Astrocyte (in vitro differentiated cells and primary cell): ENCODE measurements around the gene FSTL5.

Experiments used
- CTCF ChIP-seq: IDR thresholded peaks from 2 replicates; pipeline ENCODE4 v1.5.1; 2011; ENCODE audit warnings: low read depth, mild to moderate bottlenecking, inconsistent platforms, low read length, moderate library complexity; ENCODE audit not compliant: insufficient read depth
- EZH2 ChIP-seq: IDR thresholded peaks from 2 replicates; pipeline ENCODE4 v1.6.1; 2012; ENCODE audit warnings: mild to moderate bottlenecking, low read length, inconsistent platforms; ENCODE audit not compliant: insufficient read depth

DNA sequence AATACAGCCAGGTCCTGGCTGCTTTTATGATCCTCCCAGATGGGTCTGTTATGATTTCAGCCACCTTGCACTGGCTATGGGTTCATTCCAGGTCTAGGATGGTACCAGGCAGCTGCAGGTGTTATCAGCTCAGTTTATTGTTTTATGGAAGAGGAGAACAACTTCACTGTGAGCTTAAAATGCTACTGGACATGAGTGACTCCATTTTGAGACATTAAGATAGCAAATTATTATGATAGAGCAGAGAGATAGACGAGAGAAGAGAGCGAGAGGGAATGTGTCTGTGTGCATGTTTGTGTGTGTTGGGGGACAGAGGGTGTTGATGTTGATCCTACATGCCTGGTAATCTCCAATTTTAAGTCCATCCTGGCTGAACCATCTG lies 820.2 kb downstream of the FSTL5 start:
- TF ChIP-seq CTCF (no peak), EZH2 (no peak)
